HG03378 (cell line): ENCODE results near the gene IL17A.

Experiments used
- ATAC-seq: cut with Tn5 transposase; IDR thresholded peaks from one replicate; pipeline ENCODE4 v1.9.1; 2021; ENCODE audit warnings: mild to moderate bottlenecking, moderate library complexity; ENCODE audit not compliant: unreplicated experiment

IL17A gene

GRCh38 chr6:52210227-52210626 lies 24.1 kb downstream of the IL17A start:
- peak; percentile 88 for ATAC-seq

- ATAC-seq, result no peak
These were observed 27.0 kb downstream of the IL17A start for GRCh38 chr6:52213127-52213526.

- ATAC-seq, result no peak
These were observed 29.6 kb downstream of the IL17A start for GRCh38 chr6:52215787-52216186.

- peak; percentile 69 for ATAC-seq
These were observed 30.9 kb downstream of the IL17A start for GRCh38 chr6:52216932-52217575.

GRCh38 chr6:52217761-52218160 lies 31.6 kb downstream of the IL17A start:
- ATAC-seq, result no peak

- peak; percentile 88 for ATAC-seq
These were observed 35.1 kb downstream of the IL17A start for GRCh38 chr6:52221302-52221701.

- ATAC-seq, result peak; percentile 100
These were observed 41.3 kb downstream of the IL17A start for GRCh38 chr6:52227495-52227894.

GRCh38 chr6:52230685-52231084 lies 44.5 kb downstream of the IL17A start:
- ATAC-seq, result no peak

GRCh38 chr6:52231406-52232127 lies 45.4 kb downstream of the IL17A start:
- ATAC-seq, result no peak

GRCh38 chr6:52233005-52233404 lies 46.8 kb downstream of the IL17A start:
- ATAC-seq, result no peak

GRCh38 chr6:52233975-52234823 lies 48.0 kb downstream of the IL17A start:
- ATAC-seq, result peak; percentile 77
